ENCODE data around the gene AMD1.
"Not testable (repeated sequence)": the region's sequence is repeated elsewhere in the genome, so short reads cannot be mapped to it uniquely, and the experiment has no call there.

The AMD1 gene

GRCh38 chr6:110873981-110874879 lies at the start of gene AMD1:
Gene AMD1, plus strand, starts transcription at chr6:110874785. Its CDS starts 321 bp downstream, at chr6:110875106.
- DNase-seq (ENCODE audit: low spot score) = peak; percentile 97

- DNase-seq (ENCODE audit: low spot score) = no peak
Measured at GRCh38 chr6:110826236-110827129, 48.1 kb upstream of the AMD1 start.

- DNase-seq (ENCODE audit: low spot score) = no peak
Measured at GRCh38 chr6:110828396-110828795, 46.2 kb upstream of the AMD1 start.

- no peak for DNase-seq (ENCODE audit: low spot score)
Measured at GRCh38 chr6:110831405-110831804, 43.2 kb upstream of the AMD1 start.

- no peak for DNase-seq (ENCODE audit: low spot score)
Measured at GRCh38 chr6:110833831-110834230, 40.8 kb upstream of the AMD1 start.

- not testable (repeated sequence) for DNase-seq (ENCODE audit: low spot score)
Measured at GRCh38 chr6:110835751-110836150, 38.8 kb upstream of the AMD1 start.

- DNase-seq (ENCODE audit: low spot score) = no peak
Measured at GRCh38 chr6:110841266-110841665, 33.3 kb upstream of the AMD1 start.

- DNase-seq (ENCODE audit: low spot score) = no peak
Measured at GRCh38 chr6:110849781-110850180, 24.8 kb upstream of the AMD1 start.

GRCh38 chr6:110852773-110853172 lies 21.8 kb upstream of the AMD1 start:
- no peak for DNase-seq (ENCODE audit: low spot score)

GRCh38 chr6:110853754-110854477 lies 20.7 kb upstream of the AMD1 start:
- no peak for DNase-seq (ENCODE audit: low spot score)

- no peak for DNase-seq (ENCODE audit: low spot score)
Measured at GRCh38 chr6:110856296-110856695, 18.3 kb upstream of the AMD1 start.

GRCh38 chr6:110858016-110858415 lies 16.6 kb upstream of the AMD1 start:
- no peak for DNase-seq (ENCODE audit: low spot score)

GRCh38 chr6:110858562-110859214 lies 15.9 kb upstream of the AMD1 start:
- no peak for DNase-seq (ENCODE audit: low spot score)

GRCh38 chr6:110859335-110859792 lies 15.2 kb upstream of the AMD1 start:
- no peak for DNase-seq (ENCODE audit: low spot score)

- no peak for DNase-seq (ENCODE audit: low spot score)
Measured at GRCh38 chr6:110864824-110865223, 9.8 kb upstream of the AMD1 start.

- DNase-seq (ENCODE audit: low spot score) = no peak
Measured at GRCh38 chr6:110874880-110875547, 429 bp downstream of the AMD1 start.

GRCh38 chr6:110875548-110876169 lies 1.1 kb downstream of the AMD1 start:
- peak; percentile 55 for DNase-seq (ENCODE audit: low spot score)

GRCh38 chr6:110876170-110876773 lies 1.7 kb downstream of the AMD1 start:
- peak; percentile 70 for DNase-seq (ENCODE audit: low spot score)

- DNase-seq (ENCODE audit: low spot score) = no peak
Measured at GRCh38 chr6:110876806-110877564, 2.4 kb downstream of the AMD1 start.

All from activated CD4-positive, alpha-beta T cell treated with anti-CD3 and anti-CD28 coated beads, Interleukin-2, Interleukin-4, amounts not matched to agents 100 ng/mL and 50 ng/mL, durations not matched to agents 16 hours and 8 hours (primary cell).